ENCODE measurements around the gene PTPN7.
A peak's percentile ranks its signal among the peaks of the same experiment; 100 is the strongest.

PTPN7 gene

DNA sequence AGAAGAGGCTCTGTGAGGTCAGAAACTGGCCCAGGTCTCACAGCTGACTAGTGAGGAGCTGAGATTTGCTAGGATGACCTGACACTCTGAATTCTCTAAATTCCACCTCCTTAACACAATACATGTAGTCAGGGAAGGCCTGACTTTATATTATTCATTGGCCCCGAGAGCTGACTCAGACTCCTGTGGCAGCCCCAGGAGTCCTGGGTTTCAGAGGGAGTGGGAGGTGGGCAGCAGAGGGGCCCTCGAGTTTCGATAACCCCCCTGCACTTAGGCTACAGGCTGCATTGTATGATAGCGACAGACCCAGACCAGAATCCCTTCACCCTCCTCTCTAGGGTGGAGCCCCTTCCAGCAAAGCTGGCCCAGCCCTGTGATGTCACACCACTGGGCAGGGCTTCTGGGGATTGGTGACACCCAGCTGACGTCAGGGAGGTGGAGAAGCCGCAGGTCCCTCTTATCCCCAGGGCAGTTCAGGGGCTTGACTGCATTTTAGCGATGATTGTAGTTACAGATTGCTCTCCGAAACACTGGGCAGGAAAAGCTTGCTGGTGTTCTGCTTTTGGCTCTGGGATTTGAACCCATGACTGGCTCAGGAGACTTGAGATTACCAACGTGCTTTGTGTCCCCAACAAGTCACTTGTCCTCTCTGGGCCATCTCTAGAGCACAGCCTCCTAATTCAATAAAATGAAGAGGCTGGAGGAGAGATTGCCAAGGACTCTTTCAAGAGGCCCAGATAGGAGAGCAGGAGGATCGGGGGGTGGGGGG is 54.6 kb downstream of the PTPN7 start:
- peak; percentile 63 for DNase-seq

GRCh38 chr1:202104073-202104472 is 56.3 kb downstream of the PTPN7 start:
- DNase-seq: no peak

- peak; percentile 71 for DNase-seq
Measured at GRCh38 chr1:202101184-202101583, 59.2 kb downstream of the PTPN7 start.
